SU-DHL-6 (cell line): ENCODE measurements around the gene SPTLC1.
"Not testable (repeated sequence)": the region's sequence is repeated elsewhere in the genome, so short reads cannot be mapped to it uniquely, and the experiment has no call there.

Experiments used
- H2AFZ ChIP-seq: fragments of 200-600 bp; sonication (generic); 2 replicates; pipeline ENCODE4 v1.6.1; 2014; ENCODE audit warnings: low read depth, mild to moderate bottlenecking, moderate library complexity, mixed read lengths, antibody characterized with exemption, low read length; ENCODE audit not compliant: severe bottlenecking
- H3F3A ChIP-seq: fragments of 200-600 bp; shearing (Covaris generic); 2 replicates; pipeline ENCODE4 v1.6.0; 2016; ENCODE audit warnings: antibody characterized with exemption, mild to moderate bottlenecking; ENCODE audit not compliant: insufficient read depth
- H3K27ac ChIP-seq: fragments of 200-600 bp; sonication (generic); 2 replicates; pipeline ENCODE4 v1.5.1; 2016; ENCODE audit warnings: low read depth, mild to moderate bottlenecking, low read length, moderate library complexity, mixed read lengths
- H3K27me3 ChIP-seq: fragments of 200-600 bp; sonication (generic), shearing (Covaris generic); 2 replicates; pipeline ENCODE4 v1.6.0; 2014; ENCODE audit warnings: mild to moderate bottlenecking, low read length
- H3K36me3 ChIP-seq: fragments of 200-600 bp; sonication (generic); 2 replicates; pipeline ENCODE4 v1.6.1; 2014; ENCODE audit warnings: mild to moderate bottlenecking, low read length, mixed read lengths
- H3K4me2 ChIP-seq: fragments of 300-600, 200-600 bp; shearing (Covaris generic), sonication (generic); 2 replicates; pipeline ENCODE4 v1.6.0; 2014; ENCODE audit warnings: low read length, low read depth, mild to moderate bottlenecking; ENCODE audit not compliant: poor library complexity, severe bottlenecking
- H3K4me3 ChIP-seq: fragments of 200-600 bp; sonication (generic); 2 replicates; pipeline ENCODE4 v1.5.1; 2014; ENCODE audit warnings: antibody characterized with exemption, low read length, mild to moderate bottlenecking, mixed read lengths; ENCODE audit not compliant: insufficient read depth, poor library complexity, severe bottlenecking
- H3K79me2 ChIP-seq: fragments of 200-600 bp; sonication (generic); 2 replicates; pipeline ENCODE4 v1.6.1; 2014; ENCODE audit warnings: mild to moderate bottlenecking, low read length, moderate library complexity; ENCODE audit not compliant: insufficient read depth
- H3K9ac ChIP-seq: fragments of 200-600 bp; sonication (generic); 2 replicates; pipeline ENCODE4 v1.7.0; 2014; ENCODE audit warnings: mild to moderate bottlenecking, low read length
- H3K9me2 ChIP-seq: fragments of 200-600 bp; sonication (generic); replicated peaks from 2 replicates; pipeline ENCODE4 v1.6.1; 2014; ENCODE audit warnings: low read length; ENCODE audit not compliant: insufficient read depth
- H3K9me3 ChIP-seq: fragments of 200-600 bp; sonication (generic); 2 replicates; pipeline ENCODE4 v1.6.1; 2014; ENCODE audit warnings: low read length, mixed read lengths; ENCODE audit not compliant: insufficient read depth
- H4K20me1 ChIP-seq: fragments of 200-600 bp; sonication (generic); 2 replicates; pipeline ENCODE4 v1.6.1; 2014; ENCODE audit warnings: low read depth, mild to moderate bottlenecking, antibody characterized with exemption, low read length, moderate library complexity, mixed read lengths
- CTCF ChIP-seq: fragments of 200-600 bp; sonication (generic); IDR thresholded peaks from one replicate; pipeline ENCODE4 v1.5.1; 2017; ENCODE audit warnings: antibody characterized with exemption, mild to moderate bottlenecking, low read length, moderate library complexity; ENCODE audit not compliant: insufficient read depth, poor library complexity, severe bottlenecking
- EZH2phosphoT487 ChIP-seq: fragments of 200-600 bp; sonication (generic), shearing (Covaris generic); conservative IDR thresholded peaks from 2 replicates; pipeline ENCODE4 v1.6.1; 2018; ENCODE audit warnings: mild to moderate bottlenecking, antibody characterized with exemption, low read length, moderate library complexity, mixed read lengths

The SPTLC1 gene

DNA sequence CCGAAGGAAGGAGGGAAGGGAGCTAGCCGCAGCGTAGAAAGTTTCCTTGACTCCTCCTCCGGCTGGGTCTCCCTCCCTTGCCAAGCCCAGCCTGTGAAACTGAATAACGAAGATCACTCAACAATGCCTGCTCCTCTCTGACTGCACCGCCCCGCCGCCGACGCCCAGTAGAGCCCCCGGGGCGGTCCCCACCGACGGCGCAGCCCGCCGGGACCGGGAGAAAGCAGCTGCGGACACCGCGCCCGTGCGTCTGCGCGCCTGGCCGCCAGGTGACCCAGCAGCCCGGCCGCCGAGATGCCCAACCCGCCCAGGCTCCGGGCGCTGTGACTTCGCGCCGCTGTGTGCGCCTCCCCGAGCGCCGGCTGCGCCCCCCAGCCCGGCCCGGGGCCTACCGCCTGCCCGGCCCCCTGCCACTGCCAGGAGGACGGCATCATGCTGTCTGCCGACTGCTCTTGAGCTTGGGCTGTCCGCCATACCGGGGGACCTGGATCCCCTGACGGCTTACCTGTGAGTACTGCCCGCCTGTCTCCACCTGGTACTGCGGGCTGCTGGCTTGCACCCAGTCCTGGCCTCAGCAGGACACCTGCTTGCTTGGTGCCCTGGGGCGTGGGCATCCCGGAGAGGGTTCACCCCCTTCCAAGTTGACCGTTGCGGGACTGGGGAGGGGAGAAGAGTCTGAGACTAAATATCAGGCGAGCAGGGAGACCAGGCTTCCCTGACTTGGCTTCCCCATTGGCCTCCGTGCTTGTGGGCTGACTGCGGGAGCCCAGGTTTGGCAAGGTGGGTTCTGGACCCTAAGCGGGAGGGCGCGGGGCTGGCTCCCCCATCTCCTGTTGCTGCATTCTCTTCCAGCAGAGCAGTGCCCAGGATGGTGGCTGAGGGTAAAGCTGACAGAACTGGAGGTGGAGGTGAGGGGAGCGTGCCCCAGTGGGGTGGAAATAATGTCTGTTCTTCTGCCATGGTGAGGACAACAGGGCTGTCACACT is 26.2 kb upstream of the SPTLC1 start:
- H4K20me1 ChIP-seq = no peaks in the 10 kb centered on the region
- no peaks in the 10 kb centered on the region for H3K36me3 ChIP-seq
- H3K9ac ChIP-seq = no peak overlapping the region
- no peaks in the 10 kb centered on the region for H3K9me3 ChIP-seq
- no peak overlapping the region for H2AFZ ChIP-seq
- H3K79me2 ChIP-seq = no peaks in the 10 kb centered on the region
- no peaks in the 10 kb centered on the region for H3K27me3 ChIP-seq
- no peak overlapping the region for H3K27ac ChIP-seq
- H3K9me2 ChIP-seq = no peaks in the 10 kb centered on the region
- TF ChIP-seq CTCF = no peak
- no peaks in the 10 kb centered on the region for H3F3A ChIP-seq
- no peak overlapping the region for H3K4me2 ChIP-seq
- H3K4me3 ChIP-seq = no peak overlapping the region

DNA sequence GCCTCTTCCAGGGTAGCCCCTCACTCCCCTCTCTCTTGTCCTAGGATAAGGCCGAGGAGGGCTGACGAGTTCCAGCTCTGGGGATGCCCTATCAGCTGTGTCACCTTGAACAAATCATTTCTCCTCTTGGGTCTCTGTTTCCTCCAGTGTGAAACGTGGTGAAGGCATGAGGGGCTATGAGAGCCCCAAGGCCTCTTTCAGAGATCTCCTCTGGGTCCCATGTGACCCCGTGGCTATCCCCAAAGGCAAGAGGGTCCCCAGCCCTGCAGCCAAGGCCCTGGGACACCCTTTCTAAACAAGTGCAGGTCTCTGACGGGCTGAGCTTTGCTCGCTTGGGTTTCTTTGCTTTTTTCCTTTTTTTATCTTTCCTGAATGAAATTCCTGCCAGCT is 25.5 kb upstream of the SPTLC1 start:
- Histone ChIP-seq H4K20me1 (no peaks in the 10 kb centered on the region), H3K9me3 (no peaks in the 10 kb centered on the region), H3K36me3 (no peaks in the 10 kb centered on the region), H2AFZ (no peak overlapping the region), H3K4me2 (no peak overlapping the region), H3K9ac (no peak overlapping the region), H3F3A (no peaks in the 10 kb centered on the region), H3K9me2 (no peaks in the 10 kb centered on the region), H3K27ac (no peak overlapping the region), H3K27me3 (no peaks in the 10 kb centered on the region), H3K4me3 (no peak overlapping the region), H3K79me2 (no peaks in the 10 kb centered on the region)
- no peak for TF ChIP-seq EZH2phosphoT487
- no peak for TF ChIP-seq CTCF

DNA sequence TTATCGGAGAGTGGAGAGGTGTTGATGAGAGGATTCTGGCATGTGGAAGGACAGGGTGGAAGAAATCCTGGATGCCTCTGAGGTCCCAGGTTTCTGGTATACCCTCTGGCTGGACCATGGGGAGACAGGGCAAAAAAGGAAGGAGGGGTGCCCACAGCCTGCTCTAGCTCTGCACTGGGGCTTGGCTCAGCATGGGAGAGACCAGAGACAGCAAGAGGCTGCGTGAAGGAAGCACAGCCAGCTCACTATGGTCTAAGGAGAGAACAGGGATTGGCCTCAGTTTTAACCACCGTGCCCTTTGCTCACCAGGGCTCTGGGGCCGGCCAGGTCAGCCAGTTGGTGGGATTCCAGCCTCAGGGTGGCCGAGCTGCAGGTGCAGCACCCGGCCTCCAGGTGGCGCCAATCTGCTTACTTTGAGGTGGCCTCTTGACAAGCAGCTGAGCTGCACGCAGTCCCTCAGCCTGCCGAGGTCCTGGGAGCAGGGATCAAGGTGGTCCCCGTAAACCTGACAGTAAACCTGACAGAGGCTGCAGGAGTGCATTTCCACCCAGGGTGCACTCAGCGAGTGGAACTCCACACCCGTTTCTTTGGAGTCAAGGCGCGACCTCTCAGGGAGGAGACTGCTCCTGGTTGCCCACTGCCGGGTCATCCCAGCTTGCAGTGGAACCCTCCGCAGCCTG is 25.0 kb upstream of the SPTLC1 start:
- no peak overlapping the region for H3K9ac ChIP-seq
- H3K9me3 ChIP-seq = no peaks in the 10 kb centered on the region
- H3K36me3 ChIP-seq = no peaks in the 10 kb centered on the region
- H3F3A ChIP-seq = no peaks in the 10 kb centered on the region
- no peak overlapping the region for H2AFZ ChIP-seq
- no peak overlapping the region for H3K4me3 ChIP-seq
- no peaks in the 10 kb centered on the region for H4K20me1 ChIP-seq
- no peaks in the 10 kb centered on the region for H3K9me2 ChIP-seq
- H3K79me2 ChIP-seq = no peaks in the 10 kb centered on the region
- no peak overlapping the region for H3K27ac ChIP-seq
- TF ChIP-seq CTCF = peak; percentile 90
- no peak for TF ChIP-seq EZH2phosphoT487
- H3K27me3 ChIP-seq = no peaks in the 10 kb centered on the region
- H3K4me2 ChIP-seq = no peak overlapping the region

- not testable (repeated sequence) for H2AFZ ChIP-seq, H3K27ac ChIP-seq, H4K20me1 ChIP-seq
Observed at GRCh38 chr9:92138960-92139540, 23.8 kb upstream of the SPTLC1 start.

More at GRCh38 chr9:92138960-92139540, 23.8 kb upstream of the SPTLC1 start:
- H3K9me3 ChIP-seq, H3K79me2 ChIP-seq, H3F3A ChIP-seq, H3K9me2 ChIP-seq, H3K4me2 ChIP-seq, H3K4me3 ChIP-seq, H3K9ac ChIP-seq, H3K27me3 ChIP-seq, H3K36me3 ChIP-seq: not testable (repeated sequence)
